HG03521 (cell line): Measurements from ENCODE around the gene LRIF1.

ENCODE experiments used
- ATAC-seq: cut with Tn5 transposase; IDR thresholded peaks from one replicate; pipeline ENCODE4 v1.9.1; 2021; ENCODE audit warnings: mild to moderate bottlenecking, moderate library complexity; ENCODE audit not compliant: unreplicated experiment

Gene LRIF1

GRCh38 chr1:110898734-110899457, 64.8 kb downstream of the LRIF1 start:
- no peak for ATAC-seq

- ATAC-seq = no peak
These were observed 66.0 kb downstream of the LRIF1 start for GRCh38 chr1:110897681-110898080.
